GM19372 (cell line): ENCODE data around the gene PLA2G2D.

ENCODE experiments used
- ATAC-seq: cut with Tn5 transposase; IDR thresholded peaks from one replicate; pipeline ENCODE4 v1.9.1; 2021; ENCODE audit warnings: mild to moderate bottlenecking, low read depth, moderate library complexity; ENCODE audit not compliant: unreplicated experiment

The PLA2G2D gene

GRCh38 chr1:20120796-20121195 is 1.5 kb upstream of the PLA2G2D start:
- ATAC-seq: no peak

- no peak for ATAC-seq
These were observed 2.1 kb downstream of the PLA2G2D start for GRCh38 chr1:20117236-20117635.

- ATAC-seq: no peak
These were observed 3.4 kb downstream of the PLA2G2D start for GRCh38 chr1:20115916-20116315.

GRCh38 chr1:20115479-20115878 is 3.9 kb downstream of the PLA2G2D start:
- no peak for ATAC-seq

- no peak for ATAC-seq
These were observed 5.2 kb downstream of the PLA2G2D start for GRCh38 chr1:20114021-20114648.

- no peak for ATAC-seq
These were observed 6.9 kb downstream of the PLA2G2D start for GRCh38 chr1:20112279-20113000.

- no peak for ATAC-seq
These were observed 7.9 kb downstream of the PLA2G2D start for GRCh38 chr1:20111452-20111851.

GRCh38 chr1:20110679-20111078 is 8.7 kb downstream of the PLA2G2D start:
- ATAC-seq: no peak

GRCh38 chr1:20109223-20109856 is 10.0 kb downstream of the PLA2G2D start:
- ATAC-seq: no peak

- no peak for ATAC-seq
These were observed 10.8 kb downstream of the PLA2G2D start for GRCh38 chr1:20108366-20109123.

- ATAC-seq: no peak
These were observed 11.5 kb downstream of the PLA2G2D start for GRCh38 chr1:20107796-20108195.

- ATAC-seq: no peak
These were observed 12.0 kb downstream of the PLA2G2D start for GRCh38 chr1:20107351-20107750.

GRCh38 chr1:20105856-20106255 is 13.5 kb downstream of the PLA2G2D start:
- no peak for ATAC-seq

- ATAC-seq: no peak
These were observed 16.5 kb downstream of the PLA2G2D start for GRCh38 chr1:20102875-20103274.

GRCh38 chr1:20100632-20101355 is 18.5 kb downstream of the PLA2G2D start:
- ATAC-seq: no peak

- no peak for ATAC-seq
These were observed 19.8 kb downstream of the PLA2G2D start for GRCh38 chr1:20099533-20099932.

- no peak for ATAC-seq
These were observed 22.4 kb downstream of the PLA2G2D start for GRCh38 chr1:20096840-20097447.

GRCh38 chr1:20095564-20096434 is 23.5 kb downstream of the PLA2G2D start:
- no peak for ATAC-seq

- no peak for ATAC-seq
These were observed 25.4 kb downstream of the PLA2G2D start for GRCh38 chr1:20093940-20094391.
